GM19328 (cell line): ENCODE data around the gene SPON1.

Experiments
- ATAC-seq: cut with Tn5 transposase; IDR thresholded peaks from one replicate; pipeline ENCODE4 v1.9.1; 2021; ENCODE audit warnings: mild to moderate bottlenecking, moderate library complexity; ENCODE audit not compliant: unreplicated experiment

Gene SPON1

GRCh38 chr11:13942971-13943381 lies 19.5 kb upstream of the SPON1 start:
- ATAC-seq, result no peak

GRCh38 chr11:13944016-13944415 lies 18.5 kb upstream of the SPON1 start:
- no peak for ATAC-seq

GRCh38 chr11:13944911-13945425 lies 17.6 kb upstream of the SPON1 start:
- no peak for ATAC-seq

- ATAC-seq, result no peak
Observed at GRCh38 chr11:13947379-13947778, 15.1 kb upstream of the SPON1 start.

GRCh38 chr11:13949876-13950275 lies 12.6 kb upstream of the SPON1 start:
- no peak for ATAC-seq

GRCh38 chr11:13952221-13952620 lies 10.3 kb upstream of the SPON1 start:
- ATAC-seq, result no peak

- ATAC-seq, result no peak
Observed at GRCh38 chr11:13952668-13953067, 9.9 kb upstream of the SPON1 start.

GRCh38 chr11:13954591-13954990 lies 7.9 kb upstream of the SPON1 start:
- no peak for ATAC-seq

GRCh38 chr11:13955971-13956421 lies 6.5 kb upstream of the SPON1 start:
- no peak for ATAC-seq

- ATAC-seq, result no peak
Observed at GRCh38 chr11:13956988-13957387, 5.5 kb upstream of the SPON1 start.

GRCh38 chr11:13958641-13959400 lies 3.7 kb upstream of the SPON1 start:
- ATAC-seq, result no peak

GRCh38 chr11:13962198-13962561 lies 343 bp upstream of the SPON1 start:
- ATAC-seq, result no peak

- ATAC-seq, result no peak
Observed at GRCh38 chr11:13963169-13963948, 836 bp downstream of the SPON1 start.

GRCh38 chr11:13963949-13964770 lies 1.6 kb downstream of the SPON1 start:
- ATAC-seq, result no peak

- ATAC-seq, result no peak
Observed at GRCh38 chr11:13964771-13965074, 2.2 kb downstream of the SPON1 start.

- no peak for ATAC-seq
Observed at GRCh38 chr11:13965337-13965736, 2.8 kb downstream of the SPON1 start.

GRCh38 chr11:13966013-13966412 lies 3.5 kb downstream of the SPON1 start:
- ATAC-seq, result no peak

- ATAC-seq, result no peak
Observed at GRCh38 chr11:13966486-13966885, 4.0 kb downstream of the SPON1 start.

GRCh38 chr11:13970986-13971385 lies 8.5 kb downstream of the SPON1 start:
- ATAC-seq, result no peak

- ATAC-seq, result no peak
Observed at GRCh38 chr11:13972043-13972910, 9.8 kb downstream of the SPON1 start.
